B cell (primary cell): ENCODE data around the gene SLC1A4.

Source experiments
- EZH2 ChIP-seq: IDR thresholded peaks from 2 replicates; pipeline ENCODE4 v1.6.1; 2012; ENCODE audit warnings: borderline replicate concordance, low read depth, mild to moderate bottlenecking, moderate library complexity, low read length; ENCODE audit not compliant: insufficient read depth, poor library complexity, severe bottlenecking
- TF ChIP-seq, protein P1 (sequence below): fragments of 200-600 bp; IDR thresholded peaks from one replicate; pipeline ENCODE4 v1.8.0; 2022; ENCODE audit warnings: antibody characterized with exemption, mild to moderate bottlenecking

DNA sequence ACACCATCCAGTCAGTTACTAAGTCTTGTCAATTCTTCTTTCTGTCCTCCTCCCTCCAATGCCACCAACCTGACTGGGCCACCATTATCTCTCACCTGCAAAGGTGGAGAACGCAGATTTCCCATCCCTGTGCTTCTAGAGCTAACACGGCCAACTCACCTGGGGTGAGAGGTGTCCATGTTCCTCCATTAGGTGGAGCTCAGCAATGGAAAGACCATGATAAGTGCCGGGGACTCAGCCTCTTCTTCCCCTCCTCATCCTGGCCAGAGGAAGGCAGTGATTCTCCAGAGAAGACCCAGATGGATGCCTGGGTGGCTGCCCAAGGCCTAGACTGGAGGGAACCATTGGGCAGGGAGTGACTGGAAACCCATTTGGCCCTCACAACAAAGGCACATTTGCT is 48.1 kb upstream of the SLC1A4 start:
- TF ChIP-seq, protein P1, sequence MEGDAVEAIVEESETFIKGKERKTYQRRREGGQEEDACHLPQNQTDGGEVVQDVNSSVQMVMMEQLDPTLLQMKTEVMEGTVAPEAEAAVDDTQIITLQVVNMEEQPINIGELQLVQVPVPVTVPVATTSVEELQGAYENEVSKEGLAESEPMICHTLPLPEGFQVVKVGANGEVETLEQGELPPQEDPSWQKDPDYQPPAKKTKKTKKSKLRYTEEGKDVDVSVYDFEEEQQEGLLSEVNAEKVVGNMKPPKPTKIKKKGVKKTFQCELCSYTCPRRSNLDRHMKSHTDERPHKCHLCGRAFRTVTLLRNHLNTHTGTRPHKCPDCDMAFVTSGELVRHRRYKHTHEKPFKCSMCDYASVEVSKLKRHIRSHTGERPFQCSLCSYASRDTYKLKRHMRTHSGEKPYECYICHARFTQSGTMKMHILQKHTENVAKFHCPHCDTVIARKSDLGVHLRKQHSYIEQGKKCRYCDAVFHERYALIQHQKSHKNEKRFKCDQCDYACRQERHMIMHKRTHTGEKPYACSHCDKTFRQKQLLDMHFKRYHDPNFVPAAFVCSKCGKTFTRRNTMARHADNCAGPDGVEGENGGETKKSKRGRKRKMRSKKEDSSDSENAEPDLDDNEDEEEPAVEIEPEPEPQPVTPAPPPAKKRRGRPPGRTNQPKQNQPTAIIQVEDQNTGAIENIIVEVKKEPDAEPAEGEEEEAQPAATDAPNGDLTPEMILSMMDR: no peak
- no peak for TF ChIP-seq EZH2
